ENCODE results near the gene ASCL2.

The ASCL2 gene

GRCh38 chr11:2300936-2301630 lies 30.7 kb upstream of the ASCL2 start:
- H3K27ac ChIP-seq (ENCODE audit: low read depth, low read length) = no peak overlapping the region
- H3K4me3 ChIP-seq (ENCODE audit: low read depth, low read length) = no peak overlapping the region
- H3K4me1 ChIP-seq (ENCODE audit: control insufficient read depth, insufficient read depth, low read length, unreplicated experiment) = peaks cover 7% of the 10 kb centered on the region
- H3K79me2 ChIP-seq (ENCODE audit: control insufficient read depth, insufficient read depth, low read length, unreplicated experiment) = no peaks in the 10 kb centered on the region
- no peaks in the 10 kb centered on the region for H3K36me3 ChIP-seq (ENCODE audit: insufficient read depth, low read length)
- H3K27me3 ChIP-seq (ENCODE audit: insufficient read depth, low read length) = peaks cover 10% of the 10 kb centered on the region; the same call in 1 of the 2 replicates
- H2AFZ ChIP-seq (ENCODE audit: low read length, unreplicated experiment) = no peak overlapping the region

DNA sequence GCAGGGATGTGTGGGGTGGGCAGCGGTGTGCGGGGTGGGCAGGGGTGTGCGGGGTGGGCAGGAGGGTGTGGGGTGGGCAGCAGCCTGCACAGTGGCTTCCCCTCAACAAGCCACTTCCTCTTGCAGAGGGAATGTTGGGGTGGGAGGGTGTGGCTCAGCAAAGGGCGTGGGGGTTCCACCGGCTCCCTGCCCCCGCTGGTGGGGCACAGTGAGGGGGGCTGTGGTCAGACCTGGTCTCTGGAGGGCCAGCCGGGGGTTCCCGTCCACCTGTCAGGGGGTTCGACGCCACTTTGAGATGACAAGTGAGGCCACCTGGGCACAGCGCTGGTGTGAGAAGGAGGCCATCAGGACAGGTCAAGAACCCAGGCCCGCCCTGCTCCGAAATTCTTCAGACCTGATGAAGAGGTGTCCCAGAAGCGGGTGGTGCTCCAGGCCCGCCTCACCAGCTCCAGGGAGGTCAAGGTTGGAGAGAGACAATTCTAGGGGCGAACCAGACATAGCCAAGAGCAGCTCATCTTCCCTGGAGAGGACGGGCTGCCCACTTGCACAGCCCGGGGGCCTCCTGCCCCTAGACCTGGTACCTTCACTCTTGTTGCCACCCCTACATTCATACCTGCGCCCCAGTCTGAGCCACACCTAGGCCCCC lies 30.0 kb upstream of the ASCL2 start:
- no peak overlapping the region for H3K27ac ChIP-seq (ENCODE audit: low read depth, low read length)
- no peak overlapping the region for H3K4me3 ChIP-seq (ENCODE audit: low read depth, low read length)
- H3K4me1 ChIP-seq (ENCODE audit: control insufficient read depth, insufficient read depth, low read length, unreplicated experiment) = peaks cover under 1% of the 10 kb centered on the region
- no peaks in the 10 kb centered on the region for H3K36me3 ChIP-seq (ENCODE audit: insufficient read depth, low read length)
- H3K27me3 ChIP-seq (ENCODE audit: insufficient read depth, low read length) = peaks cover 16% of the 10 kb centered on the region; the same call in 1 of the 2 replicates
- H3K79me2 ChIP-seq (ENCODE audit: control insufficient read depth, insufficient read depth, low read length, unreplicated experiment) = no peaks in the 10 kb centered on the region
- H2AFZ ChIP-seq (ENCODE audit: low read length, unreplicated experiment) = no peak overlapping the region

GRCh38 chr11:2299773-2300172 lies 29.4 kb upstream of the ASCL2 start:
- Histone ChIP-seq H3K27ac (ENCODE audit: low read depth, low read length) (no peak overlapping the region), H2AFZ (ENCODE audit: low read length, unreplicated experiment) (no peak overlapping the region), H3K79me2 (ENCODE audit: control insufficient read depth, insufficient read depth, low read length, unreplicated experiment) (no peaks in the 10 kb centered on the region), H3K4me3 (ENCODE audit: low read depth, low read length) (no peak overlapping the region), H3K4me1 (ENCODE audit: control insufficient read depth, insufficient read depth, low read length, unreplicated experiment) (no peaks in the 10 kb centered on the region), H3K27me3 (ENCODE audit: insufficient read depth, low read length) (peaks cover 20% of the 10 kb centered on the region; the same call in 1 of the 2 replicates), H3K36me3 (ENCODE audit: insufficient read depth, low read length) (no peaks in the 10 kb centered on the region)

DNA sequence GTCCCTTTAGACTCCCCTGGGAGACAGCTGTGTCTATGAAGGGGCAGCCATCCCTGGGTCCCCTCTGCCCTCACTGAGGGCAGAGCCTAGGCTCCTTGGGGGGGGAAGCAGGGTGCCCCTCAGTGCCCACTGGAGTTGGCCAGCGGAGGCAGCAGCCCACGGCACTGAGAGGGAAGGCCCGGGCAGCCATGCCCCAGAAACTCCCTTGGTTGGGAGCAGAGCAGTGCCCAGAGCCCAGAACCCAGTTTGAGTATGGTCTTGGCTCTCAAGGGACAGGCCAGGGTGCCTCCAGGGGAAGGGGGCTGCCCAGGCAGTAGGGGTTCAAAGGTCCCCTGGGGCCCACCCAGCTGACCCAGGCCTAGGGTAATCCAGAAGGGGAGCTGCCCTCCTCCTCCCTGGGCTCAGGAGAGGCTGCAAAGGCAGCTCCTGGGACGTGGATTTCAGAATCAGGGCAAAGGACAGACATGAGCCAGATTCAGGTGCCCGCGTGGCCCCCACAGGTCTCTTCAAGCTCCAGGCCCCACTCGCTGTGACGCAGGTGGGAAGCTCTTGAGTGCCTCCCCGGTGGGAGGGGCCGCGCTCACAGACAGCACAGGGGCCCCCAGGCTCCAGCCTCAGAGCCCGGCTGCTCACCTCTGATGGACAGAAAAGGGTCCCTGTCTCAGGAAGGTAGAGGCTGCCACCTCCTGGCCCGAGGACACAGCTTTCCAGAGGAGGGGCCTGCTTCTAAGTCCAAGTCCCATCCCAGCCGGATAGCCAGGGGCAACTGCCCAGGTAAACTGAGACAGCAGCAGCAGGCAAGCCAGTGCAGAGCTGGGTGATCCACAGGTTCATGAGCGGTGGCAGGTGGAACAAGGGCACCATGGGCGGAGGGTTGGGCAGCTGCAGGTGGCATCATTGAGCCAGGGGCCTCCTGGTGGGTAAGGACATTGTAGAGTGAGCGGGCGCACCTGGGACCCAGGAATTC lies 28.7 kb upstream of the ASCL2 start:
- Histone ChIP-seq H3K4me1 (ENCODE audit: control insufficient read depth, insufficient read depth, low read length, unreplicated experiment) (no peaks in the 10 kb centered on the region), H2AFZ (ENCODE audit: low read length, unreplicated experiment) (no peak overlapping the region), H3K79me2 (ENCODE audit: control insufficient read depth, insufficient read depth, low read length, unreplicated experiment) (no peaks in the 10 kb centered on the region), H3K4me3 (ENCODE audit: low read depth, low read length) (no peak overlapping the region), H3K27me3 (ENCODE audit: insufficient read depth, low read length) (peaks cover 21% of the 10 kb centered on the region; the same call in 1 of the 2 replicates), H3K27ac (ENCODE audit: low read depth, low read length) (no peak overlapping the region), H3K36me3 (ENCODE audit: insufficient read depth, low read length) (no peaks in the 10 kb centered on the region)

DNA sequence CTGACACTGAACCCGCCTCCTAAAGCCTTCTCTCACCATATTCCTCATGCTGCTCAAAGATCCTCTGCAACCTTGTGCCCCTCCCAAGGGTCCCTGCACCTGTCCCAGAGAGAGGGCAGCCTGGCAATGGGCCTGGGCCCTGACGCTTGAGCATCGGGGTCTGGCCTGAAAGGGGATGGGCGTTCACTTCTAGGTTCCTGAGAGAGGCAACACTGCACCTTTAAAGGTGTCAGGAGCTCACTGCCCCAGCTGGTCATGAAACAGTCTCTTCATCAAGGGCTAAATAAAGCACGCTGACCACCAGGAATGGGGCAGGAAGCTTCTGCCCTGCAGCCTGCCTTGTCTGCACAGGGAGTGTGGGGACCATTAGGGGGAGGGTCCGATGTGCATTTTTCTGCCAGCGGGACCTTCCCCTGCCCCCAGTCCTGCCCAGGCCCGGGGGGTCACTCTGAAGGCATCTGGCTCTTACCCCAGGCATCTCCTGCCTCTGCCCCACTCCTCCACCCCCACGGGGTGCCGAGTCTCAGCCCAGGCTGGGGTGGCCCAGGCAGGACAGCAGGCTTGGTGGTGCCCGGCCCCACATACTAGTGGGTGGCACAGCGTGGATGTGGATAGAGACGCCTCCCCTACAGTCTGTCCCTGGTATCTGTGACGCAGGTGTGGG lies 27.9 kb upstream of the ASCL2 start:
- no peaks in the 10 kb centered on the region for H3K79me2 ChIP-seq (ENCODE audit: control insufficient read depth, insufficient read depth, low read length, unreplicated experiment)
- H2AFZ ChIP-seq (ENCODE audit: low read length, unreplicated experiment) = no peak overlapping the region
- no peaks in the 10 kb centered on the region for H3K36me3 ChIP-seq (ENCODE audit: insufficient read depth, low read length)
- H3K27me3 ChIP-seq (ENCODE audit: insufficient read depth, low read length) = peaks cover 29% of the 10 kb centered on the region; the same call in 1 of the 2 replicates
- no peak overlapping the region for H3K27ac ChIP-seq (ENCODE audit: low read depth, low read length)
- H3K4me1 ChIP-seq (ENCODE audit: control insufficient read depth, insufficient read depth, low read length, unreplicated experiment) = no peaks in the 10 kb centered on the region
- no peak overlapping the region for H3K4me3 ChIP-seq (ENCODE audit: low read depth, low read length)

DNA sequence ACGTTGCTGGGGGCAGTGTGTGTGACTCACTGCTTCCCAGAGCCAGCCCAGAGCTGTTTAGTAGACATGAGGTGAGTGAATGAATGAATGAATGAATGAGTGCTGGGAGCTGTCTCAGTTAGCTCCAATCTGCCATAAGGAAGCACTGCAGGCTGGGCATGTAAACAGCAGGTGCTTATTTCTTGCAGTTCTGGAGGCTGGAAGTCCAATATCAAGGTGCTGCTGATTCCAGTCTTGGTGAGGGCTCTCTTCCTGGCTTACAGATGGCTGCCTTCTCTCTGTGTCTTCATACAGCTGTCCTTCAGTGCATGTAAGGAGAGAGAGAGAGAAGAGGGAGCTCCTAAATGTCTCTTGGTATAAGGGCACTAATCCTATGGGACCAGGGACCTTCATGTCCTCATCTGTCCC lies 27.2 kb upstream of the ASCL2 start:
- H3K4me3 ChIP-seq (ENCODE audit: low read depth, low read length) = no peak overlapping the region
- H3K27ac ChIP-seq (ENCODE audit: low read depth, low read length) = no peak overlapping the region
- no peaks in the 10 kb centered on the region for H3K79me2 ChIP-seq (ENCODE audit: control insufficient read depth, insufficient read depth, low read length, unreplicated experiment)
- no peaks in the 10 kb centered on the region for H3K4me1 ChIP-seq (ENCODE audit: control insufficient read depth, insufficient read depth, low read length, unreplicated experiment)
- no peak overlapping the region for H2AFZ ChIP-seq (ENCODE audit: low read length, unreplicated experiment)
- no peaks in the 10 kb centered on the region for H3K36me3 ChIP-seq (ENCODE audit: insufficient read depth, low read length)
- peaks cover 29% of the 10 kb centered on the region; the same call in 1 of the 2 replicates for H3K27me3 ChIP-seq (ENCODE audit: insufficient read depth, low read length)

DNA sequence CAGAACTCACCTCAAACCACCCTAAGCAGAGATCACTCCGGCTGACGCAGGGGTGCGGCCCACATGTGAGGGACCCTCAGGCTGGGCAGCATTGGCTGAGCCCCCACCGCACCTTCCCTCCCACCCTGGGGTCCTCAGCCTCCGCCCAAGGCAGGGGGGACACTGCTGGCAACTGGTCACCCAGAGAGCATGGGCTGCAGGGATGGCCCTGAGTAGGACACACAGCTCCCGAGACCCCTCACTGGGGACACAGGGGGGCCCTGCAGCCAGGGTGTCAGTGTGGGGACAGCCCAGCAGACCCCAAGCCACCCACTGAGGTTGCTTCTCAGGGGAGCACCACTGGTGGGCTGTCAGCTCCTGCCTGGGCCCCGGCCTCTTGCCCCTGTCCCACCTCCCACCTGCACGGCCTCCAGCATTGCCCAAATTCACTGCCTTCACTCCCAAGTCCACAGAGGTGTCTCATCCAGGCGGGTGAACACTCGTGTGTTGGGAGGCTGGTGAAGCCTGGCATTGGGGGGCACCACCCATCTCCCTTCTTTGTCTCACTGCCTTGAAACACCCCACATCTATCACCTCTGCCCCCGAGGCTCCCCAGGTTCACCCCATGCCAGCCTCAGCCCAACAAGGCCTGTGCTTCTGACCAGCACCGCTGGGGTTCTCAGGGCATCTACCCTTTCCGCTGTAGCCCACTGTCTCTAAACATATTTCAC lies 26.7 kb upstream of the ASCL2 start:
- Histone ChIP-seq H3K4me1 (ENCODE audit: control insufficient read depth, insufficient read depth, low read length, unreplicated experiment) (no peaks in the 10 kb centered on the region), H3K27ac (ENCODE audit: low read depth, low read length) (no peak overlapping the region), H3K27me3 (ENCODE audit: insufficient read depth, low read length) (peaks cover 29% of the 10 kb centered on the region; the same call in 1 of the 2 replicates), H3K36me3 (ENCODE audit: insufficient read depth, low read length) (no peaks in the 10 kb centered on the region), H3K79me2 (ENCODE audit: control insufficient read depth, insufficient read depth, low read length, unreplicated experiment) (no peaks in the 10 kb centered on the region), H3K4me3 (ENCODE audit: low read depth, low read length) (no peak overlapping the region), H2AFZ (ENCODE audit: low read length, unreplicated experiment) (no peak overlapping the region)

GRCh38 chr11:2295971-2296912 lies 25.9 kb upstream of the ASCL2 start:
- no peak overlapping the region for H3K4me3 ChIP-seq (ENCODE audit: low read depth, low read length)
- H3K79me2 ChIP-seq (ENCODE audit: control insufficient read depth, insufficient read depth, low read length, unreplicated experiment) = no peaks in the 10 kb centered on the region
- H3K27me3 ChIP-seq (ENCODE audit: insufficient read depth, low read length) = peaks cover 29% of the 10 kb centered on the region; the same call in 1 of the 2 replicates
- H3K27ac ChIP-seq (ENCODE audit: low read depth, low read length) = no peak overlapping the region
- no peaks in the 10 kb centered on the region for H3K4me1 ChIP-seq (ENCODE audit: control insufficient read depth, insufficient read depth, low read length, unreplicated experiment)
- no peaks in the 10 kb centered on the region for H3K36me3 ChIP-seq (ENCODE audit: insufficient read depth, low read length)
- H2AFZ ChIP-seq (ENCODE audit: low read length, unreplicated experiment) = no peak overlapping the region

DNA sequence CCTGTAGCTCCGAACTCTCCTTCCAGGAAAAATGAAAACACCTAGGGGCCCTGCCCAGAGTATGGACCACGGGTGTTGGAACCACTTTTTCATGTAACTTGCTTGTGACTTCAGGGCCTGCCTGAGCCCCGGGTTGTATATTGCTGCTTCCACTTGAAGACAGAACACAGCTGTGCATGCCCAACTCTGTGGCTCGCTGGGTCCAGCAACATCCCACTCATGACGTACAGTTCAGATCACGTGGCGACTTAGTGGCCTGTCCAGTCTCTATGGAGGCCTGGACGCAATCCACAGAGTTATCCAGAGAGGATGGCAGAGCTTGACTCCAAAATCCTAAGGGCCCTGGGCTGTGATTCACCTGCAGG lies 24.5 kb upstream of the ASCL2 start:
- Histone ChIP-seq H3K79me2 (ENCODE audit: control insufficient read depth, insufficient read depth, low read length, unreplicated experiment) (no peaks in the 10 kb centered on the region), H3K4me1 (ENCODE audit: control insufficient read depth, insufficient read depth, low read length, unreplicated experiment) (no peaks in the 10 kb centered on the region), H3K4me3 (ENCODE audit: low read depth, low read length) (no peak overlapping the region), H3K27ac (ENCODE audit: low read depth, low read length) (no peak overlapping the region), H3K36me3 (ENCODE audit: insufficient read depth, low read length) (no peaks in the 10 kb centered on the region), H3K27me3 (ENCODE audit: insufficient read depth, low read length) (peaks cover 33% of the 10 kb centered on the region), H2AFZ (ENCODE audit: low read length, unreplicated experiment) (no peak overlapping the region)

Data from ACC112 (cell line).